Keratinocyte (primary cell): Measurements from ENCODE around the gene LYPD6. TPM values are rescaled to one million over a fixed set of nuclear protein-coding genes. Genes with fewer than 3 reads are reported as not detected.

Experiments used
- DNase-seq: peaks from one replicate; pipeline ENCODE4 v3.0.0-alpha.2; 2011; ENCODE audit warnings: low read depth, missing footprints, low spot score
- FAIRE-seq: peaks from 2 replicates; lab custom pipeline; 2011; peaks lifted over from hg19 to GRCh38; lab: Jason Lieb, UNC
- H2AFZ ChIP-seq: 2 replicates; pipeline ENCODE4 v1.6.0; 2012; ENCODE audit warnings: low read length, control low read depth, inconsistent platforms; ENCODE audit not compliant: control insufficient read depth
- H3K27ac ChIP-seq: 2 replicates; pipeline ENCODE4 v1.5.1; 2011; ENCODE audit warnings: low read length; ENCODE audit not compliant: control insufficient read depth, insufficient read depth
- H3K27me3 ChIP-seq: 3 replicates; pipeline ENCODE4 v1.6.0; 2011; ENCODE audit warnings: low read length; ENCODE audit not compliant: control insufficient read depth, insufficient read depth; ENCODE audit errors: extremely low read depth
- H3K36me3 ChIP-seq, 2 experiments: 2 replicates in 1 of 2; 3 replicates in 1 of 2; pipeline ENCODE4 v1.5.1; 2011; ENCODE audit warnings: low read length in 2 of 2, mild to moderate bottlenecking in 1 of 2; ENCODE audit not compliant: control insufficient read depth in 2 of 2, insufficient read depth in 2 of 2; ENCODE audit errors: extremely low read depth in 1 of 2
- H3K4me1 ChIP-seq: 3 replicates; pipeline ENCODE4 v1.5.1; 2011; ENCODE audit warnings: low read length; ENCODE audit not compliant: control insufficient read depth, insufficient read depth; ENCODE audit errors: extremely low read depth
- H3K4me2 ChIP-seq: 3 replicates; pipeline ENCODE4 v1.6.0; 2011; ENCODE audit warnings: low read depth, low read length; ENCODE audit not compliant: control insufficient read depth, insufficient read depth; ENCODE audit errors: extremely low read depth
- H3K4me3 ChIP-seq, 3 experiments: fragments of 200-600 bp in 1 of 3; sonication (generic) in 1 of 3; 2 replicates in 2 of 3; 3 replicates in 1 of 3; pipeline ENCODE4 v1.5.1; 2011 to 2016; ENCODE audit warnings: low read length in 3 of 3, mild to moderate bottlenecking in 3 of 3, control low read depth in 2 of 3, inconsistent platforms in 1 of 3, low read depth in 1 of 3, mixed read lengths in 1 of 3, mixed run types in 1 of 3, moderate library complexity in 1 of 3; ENCODE audit not compliant: control insufficient read depth in 2 of 3, insufficient read depth in 2 of 3; ENCODE audit errors: extremely low read depth in 1 of 3
- H3K79me2 ChIP-seq: 2 replicates; pipeline ENCODE4 v1.6.0; 2012; ENCODE audit warnings: low read length; ENCODE audit not compliant: control insufficient read depth, insufficient read depth
- H3K9ac ChIP-seq: 3 replicates; pipeline ENCODE4 v1.6.0; 2011; ENCODE audit warnings: low read length; ENCODE audit not compliant: control insufficient read depth, insufficient read depth; ENCODE audit errors: extremely low read depth
- H3K9me1 ChIP-seq: 3 replicates; pipeline ENCODE4 v1.6.0; 2011; ENCODE audit warnings: low read length; ENCODE audit not compliant: control insufficient read depth, insufficient read depth; ENCODE audit errors: extremely low read depth
- H3K9me3 ChIP-seq: 2 replicates; pipeline ENCODE4 v1.5.1; 2012; ENCODE audit warnings: low read depth, low read length; ENCODE audit not compliant: control insufficient read depth
- H4K20me1 ChIP-seq: 3 replicates; pipeline ENCODE4 v1.6.0; 2011; ENCODE audit warnings: low read length; ENCODE audit not compliant: control insufficient read depth, insufficient read depth; ENCODE audit errors: extremely low read depth
- CTCF ChIP-seq, 3 experiments: IDR thresholded peaks in 1 of 3; conservative IDR thresholded peaks in 1 of 3; optimal IDR thresholded peaks in 1 of 3; 2 replicates in 2 of 3; 3 replicates in 1 of 3; pipeline versions ENCODE3 to v1.5.1; 2011; ENCODE audit warnings: low read length in 3 of 3, mild to moderate bottlenecking in 3 of 3, moderate library complexity in 2 of 3, control low read depth in 1 of 3, inconsistent platforms in 1 of 3; ENCODE audit not compliant: insufficient read depth in 2 of 3; ENCODE audit errors: extremely low read depth in 1 of 3
- EZH2 ChIP-seq: IDR thresholded peaks from one replicate; pipeline ENCODE4 v1.6.1; 2012; ENCODE audit warnings: inconsistent platforms, mild to moderate bottlenecking, low read length, moderate library complexity
- dilution Hi-C: fragments of 300-500 bp; cut with MboI; formaldehyde crosslinking; loops from one replicate; pipeline ENCODE4 v1.7.0; 2020; ENCODE audit warnings: low sequenced_read_pairs; ENCODE audit not compliant: extremely low pct_ligation_motif_present
- polyA plus RNA-seq, 5 experiments: library from polyadenylated mRNA; depleted of rRNA in 3 of 5; stranded (reverse) in 3 of 5; stranded (forward) in 1 of 5; unstranded in 1 of 5; fragments of >200 nt; gene quantifications; 1 replicate in 1 of 5; 2 replicates in 3 of 5; 3 replicates in 1 of 5; pipeline versions ENCODE4 v1.2.1 to v1.2.3, GENCODE V29; 2011 to 2012; ENCODE audit warnings: missing spikeins in 2 of 5, low read depth in 1 of 5, low replicate concordance in 1 of 5

The LYPD6 gene
- polyA plus RNA-seq, 1 donor (not counting 4 experiments of a cell fraction or from before 2014, with no cell fraction given): 3.5 TPM

GRCh38 chr2:149290662-149291061, 39.7 kb upstream of the LYPD6 start:
- Histone ChIP-seq H3K27me3 (peaks cover 3% of the 10 kb centered on the region), H3K79me2 (no peaks in the 10 kb centered on the region)
- dilution Hi-C loops: no loop called here

GRCh38 chr2:149291881-149292280, 38.5 kb upstream of the LYPD6 start:
- peaks cover 6% of the 10 kb centered on the region for H3K27me3 ChIP-seq
- H3K79me2 ChIP-seq: no peaks in the 10 kb centered on the region
- H3K4me1 ChIP-seq: no peaks in the 10 kb centered on the region
- TF ChIP-seq CTCF (optimal IDR thresholded peaks at IDR 0.05 in 1 of 3, IDR thresholded peaks at IDR 0.05 in 1 of 3, conservative IDR thresholded peaks at IDR 0.05 in 1 of 3; ENCODE audit: extremely low read depth in 1 of 3, insufficient read depth in 2 of 3, low read length in 3 of 3) (no peak), EZH2 (no peak)
- H2AFZ ChIP-seq: no peak overlapping the region
- H4K20me1 ChIP-seq: no peaks in the 10 kb centered on the region
- H3K9me3 ChIP-seq: no peaks in the 10 kb centered on the region
- no peak overlapping the region for H3K4me2 ChIP-seq
- FAIRE-seq (no peak), DNase-seq (no peak)
- no peak overlapping the region for H3K4me3 ChIP-seq
- H3K9me1 ChIP-seq: no peaks in the 10 kb centered on the region
- no peak overlapping the region for H3K27ac ChIP-seq
- H3K36me3 ChIP-seq: no peaks in the 10 kb centered on the region
- dilution Hi-C loops: no loop called here
- H3K9ac ChIP-seq: no peak overlapping the region

More at GRCh38 chr2:149290662-149291061, 39.7 kb upstream of the LYPD6 start:
- TF ChIP-seq CTCF (optimal IDR thresholded peaks at IDR 0.05 in 1 of 3, IDR thresholded peaks at IDR 0.05 in 1 of 3, conservative IDR thresholded peaks at IDR 0.05 in 1 of 3; ENCODE audit: extremely low read depth in 1 of 3, insufficient read depth in 2 of 3, low read length in 3 of 3): no peak
- no peak for TF ChIP-seq EZH2
- DNase-seq (no peak), FAIRE-seq (no peak)
- Histone ChIP-seq H3K4me1 (no peaks in the 10 kb centered on the region), H3K4me3 (no peak overlapping the region), H3K9me3 (no peaks in the 10 kb centered on the region), H3K9ac (no peak overlapping the region), H3K4me2 (no peak overlapping the region), H3K27ac (no peak overlapping the region), H2AFZ (no peak overlapping the region), H3K36me3 (no peaks in the 10 kb centered on the region), H4K20me1 (no peaks in the 10 kb centered on the region), H3K9me1 (no peaks in the 10 kb centered on the region)
